GM12891 (cell line): ENCODE results near the gene TBC1D2.

ENCODE experiments used
- PAX5 ChIP-seq: IDR thresholded peaks from 2 replicates; pipeline ENCODE4 v1.6.1; 2011; ENCODE audit warnings: low read length, moderate library complexity, mild to moderate bottlenecking; ENCODE audit not compliant: insufficient read depth, severe bottlenecking
- POLR2A ChIP-seq: IDR thresholded peaks from 2 replicates; pipeline ENCODE4 v1.6.1; 2011; ENCODE audit warnings: low read depth, low read length, control low read depth
- POLR2AphosphoS5 ChIP-seq: IDR thresholded peaks from 2 replicates; pipeline ENCODE4 v1.6.1; 2011; ENCODE audit warnings: low read depth, low read length, control low read depth
- SPI1 ChIP-seq: IDR thresholded peaks from 2 replicates; pipeline ENCODE4 v1.6.1; 2011; ENCODE audit warnings: low read depth, low read length, control low read depth
- TAF1 ChIP-seq: IDR thresholded peaks from 2 replicates; pipeline ENCODE4 v1.6.1; 2011; ENCODE audit warnings: low read depth, low read length, control low read depth

GRCh38 chr9:98199388-98200033 lies 55.9 kb downstream of the TBC1D2 start:
- no peak for TF ChIP-seq POLR2A
- no peak for TF ChIP-seq TAF1
- no peak for TF ChIP-seq SPI1
- TF ChIP-seq POLR2AphosphoS5, result no peak
- TF ChIP-seq PAX5, result no peak
